Stimulated activated CD8-positive, alpha-beta memory T cell treated with anti-CD3 and anti-CD28 coated beads, Interleukin-4, amount 100 ng/mL, for 48 hours (primary cell): ENCODE results near the gene UBE2I.
"Not testable (repeated sequence)": the region's sequence is repeated elsewhere in the genome, so short reads cannot be mapped to it uniquely, and the experiment has no call there.

ENCODE experiments used
- DNase-seq: peaks from one replicate; pipeline ENCODE4 v3.0.0-alpha.2; 2020

Gene UBE2I

DNA sequence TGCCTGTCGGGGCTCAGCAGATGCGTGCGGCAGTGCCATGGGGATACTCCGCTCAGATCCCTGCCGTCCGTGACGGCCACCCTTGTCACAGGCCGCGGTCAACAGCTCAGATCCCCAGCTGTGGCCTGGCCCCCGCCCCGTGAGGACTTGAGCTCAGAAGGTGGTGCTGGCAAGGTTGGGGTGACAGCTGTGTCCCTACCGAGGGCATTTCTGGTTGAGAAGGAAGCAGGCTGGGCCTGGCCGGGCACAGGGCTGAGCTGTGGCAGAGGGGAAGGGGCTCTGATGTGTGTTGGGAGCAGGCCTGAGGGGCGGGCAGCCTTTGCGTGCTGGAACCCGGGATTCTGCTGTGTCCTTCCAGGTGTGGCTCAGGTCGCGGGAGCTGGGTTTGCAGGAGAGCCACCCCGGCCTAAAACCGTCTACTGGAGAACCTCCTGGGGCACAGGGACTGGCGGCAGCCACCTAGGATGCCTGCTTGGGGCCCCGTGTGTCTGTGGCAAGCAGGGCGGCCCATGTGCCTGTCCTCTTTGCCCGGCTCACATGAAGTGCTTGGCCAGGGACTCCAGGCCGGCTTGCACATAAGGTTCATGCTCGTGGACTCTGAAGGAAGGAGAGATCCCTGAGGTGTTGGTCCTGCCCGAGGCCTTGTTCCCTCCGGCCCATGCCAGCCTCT is 5.1 kb downstream of the UBE2I start:
- no peak for DNase-seq

GRCh38 chr16:1315081-1316032 is 5.9 kb downstream of the UBE2I start:
- DNase-seq: no peak

DNA sequence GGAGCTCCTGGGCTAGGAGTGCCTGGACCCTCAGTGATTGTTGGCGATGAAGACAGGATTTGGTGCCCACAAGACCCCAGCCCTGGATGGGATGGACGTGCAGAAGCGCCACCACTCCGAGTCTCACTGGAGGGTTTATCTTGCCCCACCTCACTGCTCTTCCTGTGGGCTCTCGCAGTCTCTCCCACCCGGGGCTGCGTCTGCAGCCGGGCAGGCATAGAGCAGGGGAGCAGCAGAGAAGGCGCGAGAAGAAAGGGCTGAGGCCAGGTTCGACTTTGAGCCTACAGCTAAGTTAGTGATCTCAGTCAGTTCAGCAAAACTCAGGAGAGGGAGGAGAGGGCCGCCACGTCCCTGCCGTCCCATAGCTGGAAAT is 6.6 kb downstream of the UBE2I start:
- no peak for DNase-seq

DNA sequence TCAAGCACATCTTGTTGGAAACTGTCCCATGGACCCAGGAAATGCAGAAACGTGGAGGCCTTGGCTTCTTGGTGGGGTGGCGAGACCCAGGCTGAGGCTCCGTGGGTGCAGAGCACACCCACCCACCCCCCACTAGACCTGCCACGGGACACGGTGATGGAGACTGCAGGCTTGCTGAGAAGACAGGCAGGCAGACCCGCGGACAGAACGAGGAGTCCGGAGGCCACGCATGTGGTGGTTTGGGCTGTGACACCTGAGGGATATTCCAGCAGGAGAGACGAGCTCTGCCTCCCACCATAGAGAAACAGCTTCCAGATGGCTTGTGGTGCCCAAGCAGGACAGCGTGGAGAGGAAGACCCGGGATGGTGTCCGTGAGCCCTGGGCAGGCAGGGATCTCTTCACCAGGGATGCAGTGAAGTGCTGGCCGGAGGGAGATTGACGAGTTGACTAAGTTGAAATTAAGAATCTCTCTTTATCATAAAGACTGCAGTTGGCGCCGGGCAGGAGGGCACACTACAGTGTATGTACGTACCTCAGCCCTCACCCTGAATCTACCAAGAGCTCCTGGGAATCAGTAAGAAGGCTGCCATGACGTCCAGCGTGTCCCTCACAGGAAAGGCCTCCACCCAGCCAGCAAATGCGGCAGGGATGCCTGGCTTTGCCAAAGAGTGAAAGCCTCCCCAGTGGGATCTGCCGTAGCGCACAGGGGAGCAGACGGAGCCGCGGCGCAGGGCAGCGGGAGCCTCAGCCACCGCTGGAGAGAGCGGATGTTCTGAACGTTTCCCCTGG is 8.2 kb downstream of the UBE2I start:
- DNase-seq: no peak

DNA sequence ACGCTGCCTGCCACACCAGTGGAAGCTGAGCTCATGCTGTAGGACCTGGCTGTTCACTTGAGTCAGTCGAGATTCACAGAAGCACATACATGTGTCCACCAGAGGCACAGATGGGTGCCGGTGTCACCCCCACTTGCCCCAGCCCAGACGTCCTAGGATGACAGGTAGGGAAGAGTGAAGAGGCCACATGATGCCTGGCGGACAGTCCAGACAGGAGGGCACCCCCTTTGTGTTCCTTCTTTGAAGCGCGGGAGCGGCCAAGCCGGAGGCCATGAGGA is 8.8 kb downstream of the UBE2I start:
- DNase-seq: no peak

GRCh38 chr16:1319041-1319440 is 9.6 kb downstream of the UBE2I start:
- DNase-seq: no peak

DNA sequence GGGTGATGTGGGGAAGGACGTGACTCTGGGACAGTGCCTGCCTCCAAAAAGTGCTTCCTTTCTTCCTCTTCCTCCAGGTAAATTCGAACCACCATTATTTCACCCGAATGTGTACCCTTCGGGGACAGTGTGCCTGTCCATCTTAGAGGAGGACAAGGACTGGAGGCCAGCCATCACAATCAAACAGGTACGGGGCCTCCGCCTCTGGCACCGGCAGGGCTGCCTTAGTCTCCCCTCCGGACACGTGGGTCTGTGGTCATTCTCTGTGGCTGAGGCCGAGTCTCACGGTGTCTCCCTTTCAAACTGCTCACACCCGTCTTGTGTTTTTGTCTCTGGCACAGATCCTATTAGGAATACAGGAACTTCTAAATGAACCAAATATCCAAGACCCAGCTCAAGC is 10.7 kb downstream of the UBE2I start:
- no peak for DNase-seq

- no peak for DNase-seq
Observed at GRCh38 chr16:1320658-1321240, 11.3 kb downstream of the UBE2I start.

GRCh38 chr16:1322407-1322806 is 13.0 kb downstream of the UBE2I start:
- DNase-seq: no peak

GRCh38 chr16:1323296-1324239 is 14.1 kb downstream of the UBE2I start:
- no peak for DNase-seq

GRCh38 chr16:1324286-1324826 is 14.9 kb downstream of the UBE2I start:
- no peak for DNase-seq

DNA sequence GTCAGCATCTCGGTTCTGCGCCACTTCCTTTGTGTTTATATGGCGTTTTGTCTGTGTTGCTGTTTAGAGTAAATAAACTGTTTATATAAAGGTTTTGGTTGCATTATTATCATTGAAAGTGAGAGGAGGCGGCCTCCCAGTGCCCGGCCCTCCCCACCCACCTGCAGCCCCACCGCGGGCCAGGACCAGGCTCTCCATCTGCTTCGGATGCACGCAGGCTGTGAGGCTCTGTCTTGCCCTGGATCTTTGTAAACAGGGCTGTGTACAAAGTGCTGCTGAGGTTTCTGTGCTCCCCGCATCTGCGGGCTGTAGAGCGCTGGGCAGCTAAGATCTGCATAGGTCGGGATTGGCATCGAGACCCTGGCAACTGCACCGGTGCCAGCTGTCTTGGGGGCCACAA is 15.8 kb downstream of the UBE2I start:
- no peak for DNase-seq

DNA sequence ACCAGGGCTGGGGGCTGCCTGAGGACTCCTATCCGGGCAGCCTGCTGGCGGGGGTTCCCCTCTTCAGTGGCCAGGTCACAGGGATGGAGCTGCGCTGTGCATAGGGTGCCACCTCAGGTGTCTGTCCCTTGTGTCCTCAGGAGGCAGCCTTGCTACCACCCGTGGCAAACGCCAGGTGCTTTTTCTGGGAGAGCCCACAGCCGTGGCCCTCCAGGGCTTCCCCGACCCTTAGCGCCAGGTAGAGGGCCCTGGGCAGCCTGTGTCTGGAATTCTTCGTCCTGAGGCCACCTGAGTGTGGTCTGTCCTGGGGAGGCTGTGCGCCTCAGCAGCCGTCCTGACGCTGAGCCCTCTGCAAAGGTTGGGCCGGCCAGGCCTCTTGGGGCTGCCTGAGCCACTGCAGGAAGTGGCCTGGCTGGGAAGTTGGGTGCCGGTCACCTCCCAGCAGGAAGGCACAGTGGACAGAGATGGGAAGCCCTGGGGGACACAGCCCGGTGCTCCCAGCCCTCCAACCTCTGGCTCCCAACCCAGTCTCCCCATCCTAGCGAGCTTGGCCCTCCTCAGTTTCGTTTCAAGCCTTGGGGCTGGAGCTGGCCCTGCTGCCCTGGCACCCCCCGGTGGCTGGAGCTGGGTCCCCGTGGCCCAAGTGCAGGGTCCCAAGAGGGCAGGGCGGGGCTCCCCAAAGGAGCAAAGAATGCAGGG is 16.4 kb downstream of the UBE2I start:
- DNase-seq: no peak

GRCh38 chr16:1326391-1326790 is 17.0 kb downstream of the UBE2I start:
- DNase-seq: no peak

DNA sequence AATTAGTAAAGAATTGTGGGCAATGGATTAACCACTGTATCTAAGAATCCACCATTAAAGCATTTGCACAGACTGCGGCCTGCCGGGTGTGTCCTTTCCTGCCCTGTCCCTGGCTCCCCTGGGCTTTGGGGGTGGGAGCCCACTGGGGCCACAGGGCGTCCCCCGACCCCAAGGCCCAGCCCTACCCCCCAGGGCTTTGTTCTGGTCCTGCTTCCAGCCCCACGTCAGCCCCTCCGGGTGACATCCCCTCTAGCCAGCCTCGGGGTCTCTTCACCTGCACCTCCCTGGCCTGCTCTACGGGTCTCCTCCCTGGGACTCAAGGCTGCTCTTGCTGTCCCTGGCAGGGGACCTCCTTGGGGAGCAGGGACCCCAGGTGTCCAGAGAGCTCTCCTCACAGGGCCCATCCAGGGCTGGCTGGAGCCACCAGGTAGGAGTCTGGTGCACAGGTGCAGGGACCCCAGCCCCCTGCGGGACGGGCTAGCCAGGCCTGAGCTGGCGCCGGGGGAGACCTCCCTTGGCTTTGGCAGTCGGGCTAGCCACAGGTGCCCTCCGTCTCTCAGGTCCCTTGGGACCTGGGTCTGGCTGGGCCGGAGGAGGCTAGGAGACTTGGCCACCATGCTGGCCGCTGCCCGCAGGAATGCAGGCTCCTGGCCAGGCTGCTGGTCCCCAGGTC is 17.6 kb downstream of the UBE2I start:
- no peak for DNase-seq

- DNase-seq: no peak
Observed at GRCh38 chr16:1327619-1327947, 18.1 kb downstream of the UBE2I start.

GRCh38 chr16:1328136-1328535 is 18.7 kb downstream of the UBE2I start:
- not testable (repeated sequence) for DNase-seq

DNA sequence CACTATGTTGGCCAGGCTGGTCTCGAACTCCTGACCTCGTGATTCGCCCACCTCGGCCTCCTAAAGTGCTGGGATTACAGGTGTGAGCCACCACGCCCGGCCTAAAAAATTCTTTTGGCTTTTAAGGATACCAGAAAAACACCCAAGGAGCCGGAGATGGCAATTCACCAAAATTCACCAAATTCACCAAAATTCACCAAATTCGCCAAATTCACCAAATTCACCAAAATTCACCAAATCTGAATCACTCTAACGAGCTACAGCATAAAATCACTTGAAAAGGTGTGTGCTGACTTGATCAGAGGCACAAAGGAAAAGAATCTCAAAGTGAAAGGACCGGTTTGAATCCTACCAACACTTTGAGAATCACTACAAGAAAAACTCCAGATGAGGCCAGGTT is 19.5 kb downstream of the UBE2I start:
- not testable (repeated sequence) for DNase-seq

- peak; percentile 69 for DNase-seq
Observed at GRCh38 chr16:1330260-1330914, 21.0 kb downstream of the UBE2I start.
